ENCODE results near the gene BRSK1.

The BRSK1 gene

DNA sequence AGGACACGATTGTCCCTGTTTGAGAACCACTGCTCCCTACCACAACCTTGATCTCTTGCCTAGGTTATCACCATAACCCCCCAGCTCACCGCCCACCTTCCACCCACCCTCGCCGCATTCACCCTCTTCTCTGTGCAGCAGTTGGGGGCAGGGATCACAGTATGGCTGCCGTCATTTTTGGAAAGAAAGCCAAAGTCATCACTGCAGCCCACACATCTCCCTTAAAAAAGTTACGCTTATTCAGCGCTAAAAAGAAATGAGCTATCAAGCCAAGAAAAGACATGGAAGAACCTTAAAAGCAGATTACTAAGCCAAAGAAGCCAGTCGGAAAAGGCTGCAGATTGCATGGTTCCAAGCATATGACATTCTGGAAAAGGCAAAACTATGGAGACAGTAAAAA, 14.5 kb upstream of the BRSK1 start:
- DNase-seq (ENCODE audit: low read depth) = no peak
- no peak overlapping the region for H3K4me3 ChIP-seq (ENCODE audit: low read depth, low read length)

DNA sequence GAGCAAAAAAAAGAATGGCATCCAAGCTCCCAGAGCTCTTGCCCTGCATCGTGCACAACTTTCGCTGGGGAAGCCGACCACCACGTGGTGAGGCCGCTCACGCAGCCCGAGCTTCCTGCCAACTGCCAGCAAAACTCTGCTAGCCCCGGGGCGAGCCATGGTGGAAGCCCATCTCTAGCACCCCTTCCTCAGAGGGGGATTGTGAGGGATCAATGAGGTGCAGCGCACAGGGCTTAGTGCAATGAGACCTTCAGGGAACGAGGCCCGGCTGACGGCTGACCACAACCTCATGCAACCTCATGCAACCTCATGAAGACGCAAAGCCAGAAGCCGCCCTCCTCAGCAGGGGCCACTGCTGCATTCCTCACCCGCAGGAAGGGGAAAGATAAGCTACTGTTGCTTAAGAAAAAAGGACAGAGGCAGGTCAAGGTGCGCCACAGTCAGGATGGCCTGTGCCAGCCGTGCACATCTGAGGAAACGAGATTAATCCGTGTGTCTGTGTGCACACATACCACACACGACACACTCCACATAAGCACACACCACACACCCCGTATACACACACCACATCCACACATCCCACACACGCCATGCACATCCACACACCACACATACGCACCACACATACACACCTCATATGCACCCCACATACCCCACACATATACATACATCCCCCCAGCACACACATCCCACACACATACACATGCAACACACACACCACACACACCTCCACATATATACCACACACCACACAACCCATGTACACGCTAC, 13.4 kb upstream of the BRSK1 start:
- no peak overlapping the region for H3K4me3 ChIP-seq (ENCODE audit: low read depth, low read length)
- DNase-seq (ENCODE audit: low read depth) = no peak

DNA sequence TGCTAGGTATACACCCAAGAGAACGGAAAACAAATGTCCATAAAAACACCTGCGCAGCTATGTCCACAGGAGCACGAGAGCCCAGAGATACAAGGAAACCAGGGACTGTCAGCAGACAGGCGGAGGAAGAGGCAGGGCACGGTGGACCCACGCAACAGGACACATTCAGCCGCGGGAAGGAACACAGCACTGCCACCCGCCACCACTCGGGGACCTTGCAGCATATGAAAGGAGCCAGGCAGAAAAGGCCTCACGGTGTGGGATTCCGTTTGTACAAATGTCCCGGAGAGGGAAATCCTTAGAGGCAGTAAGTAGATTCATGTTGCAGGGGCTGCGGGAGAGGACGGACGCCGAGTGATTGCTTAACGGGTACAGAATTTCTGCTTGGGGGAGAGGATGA, 11.7 kb upstream of the BRSK1 start:
- no peak overlapping the region for H3K4me3 ChIP-seq (ENCODE audit: low read depth, low read length)
- DNase-seq (ENCODE audit: low read depth) = no peak

DNA sequence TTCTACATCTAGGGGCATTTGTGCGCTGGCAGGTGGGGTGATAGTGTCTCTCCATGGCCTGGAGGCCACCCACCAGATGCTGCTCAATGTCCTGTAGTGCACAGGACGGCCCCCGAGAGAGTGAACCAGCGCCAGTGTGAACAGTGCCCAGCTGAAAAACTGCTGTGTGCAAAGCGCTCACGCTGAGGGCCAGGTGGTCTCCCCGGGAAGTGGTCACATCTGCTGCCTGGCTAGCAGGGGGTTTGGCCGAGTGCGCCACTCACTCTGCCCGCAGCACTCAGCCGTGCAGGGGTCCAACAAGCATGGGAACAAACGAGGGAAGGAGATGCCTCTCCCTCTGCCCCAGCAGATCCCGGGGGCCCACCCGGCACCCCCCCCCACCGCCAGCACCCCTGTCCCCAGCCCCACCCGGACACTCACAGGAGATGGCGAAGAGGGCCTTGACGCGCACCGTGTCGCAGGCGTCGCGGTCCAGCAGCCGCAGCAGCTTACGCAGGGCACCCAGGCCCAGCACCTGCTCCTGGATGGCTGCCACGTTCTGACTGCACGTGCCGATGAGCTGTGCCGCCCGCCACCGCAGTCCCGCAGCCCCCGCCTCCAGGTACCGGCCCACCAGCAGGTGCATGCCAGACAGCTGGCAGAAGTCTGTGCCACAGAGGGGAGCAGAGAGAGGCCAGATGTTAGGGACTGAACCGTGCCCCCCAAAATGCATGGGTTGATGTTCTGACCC, 9.7 kb upstream of the BRSK1 start:
- H3K4me3 ChIP-seq (ENCODE audit: low read depth, low read length) = no peak overlapping the region
- DNase-seq (ENCODE audit: low read depth) = no peak

DNA sequence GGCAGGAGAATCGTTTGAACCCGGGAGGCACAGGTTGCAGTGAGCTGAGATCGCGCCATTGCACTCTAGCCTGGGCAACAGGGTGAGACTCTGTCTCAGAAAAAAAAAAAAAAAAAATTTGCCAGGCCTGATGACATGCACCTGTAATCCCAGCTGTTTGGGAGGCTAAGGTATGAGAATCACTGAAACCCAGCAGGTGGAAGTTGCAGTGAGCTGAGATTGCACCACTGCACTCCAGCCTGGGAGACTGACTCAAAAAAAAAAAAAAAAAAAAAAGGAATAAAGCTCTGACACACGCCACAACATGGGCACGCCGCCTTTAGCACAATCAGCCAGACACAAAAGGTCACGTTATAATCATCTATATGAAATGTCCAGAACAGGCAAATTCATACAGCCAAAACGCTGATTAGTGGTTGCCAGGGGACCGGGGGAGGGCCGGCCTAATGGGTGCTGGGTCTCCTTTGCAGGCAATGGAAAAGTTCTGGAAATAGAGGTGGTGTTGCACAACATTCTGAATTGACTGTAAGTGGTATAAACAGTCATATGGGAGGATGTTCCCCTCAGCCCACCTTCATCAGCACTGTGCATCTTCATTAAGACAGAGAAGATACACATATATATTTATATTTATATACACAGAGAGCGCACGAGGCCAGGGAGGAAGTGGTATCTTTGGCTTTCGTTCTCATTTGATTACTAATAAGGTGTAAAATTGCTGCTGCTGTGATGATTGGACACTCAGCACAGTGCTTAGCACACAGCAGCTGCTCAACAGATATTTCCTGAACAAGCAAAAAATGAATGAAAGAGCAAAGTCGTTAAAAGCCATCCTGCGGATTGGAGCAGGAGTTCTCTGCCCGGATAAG, 7.7 kb upstream of the BRSK1 start:
- no peak for DNase-seq (ENCODE audit: low read depth)
- H3K4me3 ChIP-seq (ENCODE audit: low read depth, low read length) = no peak overlapping the region

DNA sequence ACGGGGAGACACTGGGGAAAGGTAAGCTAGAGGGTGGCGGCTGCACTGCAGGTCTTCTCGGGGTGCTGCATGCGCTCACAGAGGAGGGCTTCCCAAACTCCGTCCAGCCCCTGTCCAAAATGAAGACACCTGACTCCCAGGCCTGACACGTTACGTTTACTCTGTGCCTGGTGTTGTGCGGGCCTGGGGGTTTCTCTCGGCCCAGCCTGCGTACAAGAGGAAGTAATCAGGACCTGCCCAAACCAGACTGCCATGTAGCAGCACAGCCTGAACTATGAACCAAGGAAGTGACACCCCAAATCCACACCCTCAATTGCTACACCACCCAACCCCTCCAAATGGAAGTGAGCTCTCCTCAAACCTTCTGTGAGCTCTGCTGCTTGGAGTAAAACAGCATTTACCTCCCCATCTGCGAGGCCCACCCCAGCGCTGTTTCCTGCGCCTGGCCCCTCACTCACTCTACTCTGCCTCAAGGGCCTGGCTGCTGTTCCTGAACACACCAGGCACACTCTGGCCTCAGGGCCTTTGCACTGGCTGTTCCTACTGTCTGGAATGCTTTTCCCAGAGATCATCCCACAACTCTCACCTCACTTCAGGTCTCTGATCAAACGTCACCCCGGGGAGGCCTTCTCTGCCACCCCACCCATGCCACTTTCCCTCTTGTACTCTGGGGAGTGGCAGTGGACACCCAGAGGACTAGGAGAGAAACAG, 6.9 kb upstream of the BRSK1 start:
- H3K4me3 ChIP-seq (ENCODE audit: low read depth, low read length) = no peak overlapping the region
- no peak for DNase-seq (ENCODE audit: low read depth)

DNA sequence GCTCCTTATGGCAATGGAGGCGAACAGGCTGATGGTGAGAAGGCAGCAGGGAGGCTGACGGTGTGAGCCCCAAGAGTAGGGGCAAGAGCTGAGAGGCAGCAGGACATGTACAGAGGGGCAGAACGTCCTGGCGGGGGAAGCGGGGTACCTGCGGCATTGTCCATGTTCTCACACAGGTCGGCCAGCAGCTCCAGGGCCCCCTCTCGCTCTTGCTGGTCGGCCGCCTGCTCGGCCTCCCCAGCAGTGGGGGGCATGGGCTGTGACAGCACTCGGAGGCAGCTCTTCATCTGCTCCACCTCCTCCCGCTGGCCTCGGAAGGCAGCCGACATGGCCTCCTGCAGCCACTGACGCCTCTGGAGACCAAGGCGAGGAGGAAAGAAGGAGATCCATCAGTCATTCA, 6.3 kb upstream of the BRSK1 start:
- no peak overlapping the region for H3K4me3 ChIP-seq (ENCODE audit: low read depth, low read length)
- no peak for DNase-seq (ENCODE audit: low read depth)

DNA sequence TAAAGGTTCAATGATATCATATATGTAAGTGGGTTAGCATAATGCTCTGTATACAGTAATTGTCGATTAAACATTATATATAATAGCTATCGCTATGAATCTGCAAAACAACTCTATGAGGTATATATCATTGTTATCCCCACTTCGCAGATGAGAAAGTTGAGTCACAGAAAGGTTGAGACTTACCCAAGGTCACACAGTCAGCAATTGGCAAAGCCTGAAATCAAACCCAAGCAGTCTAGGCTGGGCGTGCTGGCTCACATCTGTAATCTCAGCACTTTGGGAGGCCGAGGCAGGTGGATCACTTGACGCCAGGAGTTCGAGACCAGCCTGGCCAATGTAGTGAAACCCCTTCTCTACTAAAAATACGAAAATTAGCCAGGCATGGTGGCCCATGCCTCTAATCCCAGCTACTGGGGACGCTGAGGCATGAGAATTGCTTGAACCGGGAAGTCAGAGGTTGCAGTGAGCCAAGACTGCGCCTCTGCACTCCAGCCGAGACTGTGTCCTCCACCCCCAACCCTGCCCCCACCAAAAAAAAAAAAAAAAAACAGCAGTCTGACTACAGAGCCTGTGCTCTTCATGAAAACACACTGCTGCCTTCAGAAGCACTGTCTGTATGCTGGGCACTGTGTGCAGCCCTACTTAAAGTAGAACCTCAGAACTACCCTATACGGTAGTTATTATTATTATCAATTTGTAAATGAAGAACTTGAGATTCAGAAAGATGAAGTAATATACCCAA, 5.2 kb upstream of the BRSK1 start:
- peak overlapping the region; percentile 84 for H3K4me3 ChIP-seq (ENCODE audit: low read depth, low read length)
- no peak for DNase-seq (ENCODE audit: low read depth)

DNA sequence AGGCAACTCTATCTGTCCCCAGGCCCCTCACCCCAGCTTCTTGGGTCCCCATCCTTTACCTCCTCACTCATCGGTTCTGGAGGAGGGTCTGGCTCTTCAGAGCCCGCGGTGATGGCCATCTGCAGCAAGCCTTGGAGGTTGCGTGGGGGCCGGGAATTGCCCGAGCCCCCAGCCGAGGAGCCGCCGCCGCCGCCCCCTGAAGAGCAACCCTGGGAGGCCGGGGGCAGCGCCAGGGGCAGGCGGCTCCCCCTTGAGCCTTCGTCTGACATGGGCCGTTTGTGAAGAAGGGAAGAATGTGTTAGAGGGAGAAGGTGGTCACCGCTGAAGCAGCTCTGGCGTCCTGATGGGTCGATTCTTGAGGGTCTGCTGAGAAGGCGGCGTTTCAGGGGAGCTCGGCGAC, 4.5 kb upstream of the BRSK1 start:
- peak overlapping the region; percentile 84 for H3K4me3 ChIP-seq (ENCODE audit: low read depth, low read length)
- no peak for DNase-seq (ENCODE audit: low read depth)

DNA sequence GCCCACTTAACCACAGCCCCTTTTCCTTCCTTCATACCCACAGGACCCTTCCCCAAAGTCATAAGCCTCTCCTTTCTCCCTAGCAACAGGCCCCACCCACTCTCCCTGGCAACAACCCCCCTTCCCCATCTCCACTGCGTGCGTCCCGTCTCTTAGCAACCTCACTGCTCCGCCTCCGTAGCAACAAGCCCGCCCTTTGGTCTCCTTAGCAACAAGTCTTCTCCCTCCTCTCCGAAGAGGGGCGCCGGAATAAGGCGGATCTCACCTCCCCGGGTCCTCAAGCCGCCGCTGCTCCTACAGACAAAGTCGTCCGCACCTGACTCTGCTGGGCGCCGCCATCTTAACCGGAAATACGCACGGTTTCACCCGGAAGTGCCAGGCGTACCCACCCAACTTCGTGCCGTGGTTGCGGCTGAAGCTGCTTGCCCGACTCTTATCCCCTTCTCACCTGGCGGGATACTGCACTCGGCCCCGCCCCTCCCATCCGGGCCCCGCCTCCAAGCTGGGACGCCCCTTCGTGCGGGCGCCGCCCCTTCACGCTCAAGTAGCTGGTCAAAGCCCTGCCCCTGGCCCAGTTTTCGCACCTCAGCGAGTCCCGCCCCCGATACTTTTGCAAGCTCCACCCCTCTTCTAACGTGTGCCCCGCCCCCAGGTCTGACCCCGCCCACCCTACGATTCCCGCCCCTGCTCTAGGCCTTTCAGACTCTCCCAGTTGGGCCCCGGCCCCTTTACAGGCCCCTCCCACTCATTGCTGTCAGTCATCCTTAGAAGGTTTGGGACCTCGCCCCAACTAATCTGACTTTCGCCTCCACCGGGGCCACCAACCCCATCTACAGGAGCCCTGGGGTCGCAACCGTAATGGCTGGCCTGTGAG, 3.8 kb upstream of the BRSK1 start, which contains the start of gene HSPBP1:
Gene HSPBP1 (minus strand): TSS at position 341 of the 874 bp plus-strand sequence. CDS start 502 bp downstream, outside the sequence.
- H3K4me3 ChIP-seq (ENCODE audit: low read depth, low read length) = peak within 1 kb of the TSS; percentile 84
- peak; percentile 85 for DNase-seq (ENCODE audit: low read depth)

DNA sequence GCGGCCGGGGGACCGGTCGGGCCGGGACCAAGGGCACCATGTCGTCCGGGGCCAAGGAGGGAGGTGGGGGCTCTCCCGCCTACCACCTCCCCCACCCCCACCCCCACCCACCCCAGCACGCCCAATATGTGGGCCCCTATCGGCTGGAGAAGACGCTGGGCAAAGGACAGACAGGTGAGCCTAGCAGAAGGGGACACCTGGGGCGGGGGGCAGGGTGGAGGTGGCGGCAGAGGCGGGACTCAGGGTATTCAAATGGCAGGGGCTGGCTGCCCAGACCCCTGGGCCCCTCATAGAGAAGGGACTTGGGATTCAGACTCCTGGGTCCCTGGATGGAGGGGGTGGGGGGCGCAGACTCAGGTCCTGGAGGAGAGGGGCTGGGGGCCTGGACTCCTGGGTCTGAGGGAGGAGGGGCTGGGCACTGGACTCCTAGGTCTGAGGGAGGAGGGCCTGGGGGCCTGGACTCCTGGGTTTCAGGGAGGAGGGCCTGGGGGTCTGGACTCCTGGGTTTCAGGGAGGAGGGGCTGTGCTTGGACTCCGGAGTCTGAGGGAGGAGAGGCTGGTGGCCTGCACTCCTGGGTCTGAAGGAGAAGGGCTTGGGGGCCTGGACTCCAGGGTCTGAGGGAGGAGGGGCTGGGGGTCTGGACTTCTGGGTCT, 735 bp downstream of the BRSK1 start:
- H3K4me3 ChIP-seq (ENCODE audit: low read depth, low read length) = peak overlapping the region; percentile 53
- no peak for DNase-seq (ENCODE audit: low read depth)

DNA sequence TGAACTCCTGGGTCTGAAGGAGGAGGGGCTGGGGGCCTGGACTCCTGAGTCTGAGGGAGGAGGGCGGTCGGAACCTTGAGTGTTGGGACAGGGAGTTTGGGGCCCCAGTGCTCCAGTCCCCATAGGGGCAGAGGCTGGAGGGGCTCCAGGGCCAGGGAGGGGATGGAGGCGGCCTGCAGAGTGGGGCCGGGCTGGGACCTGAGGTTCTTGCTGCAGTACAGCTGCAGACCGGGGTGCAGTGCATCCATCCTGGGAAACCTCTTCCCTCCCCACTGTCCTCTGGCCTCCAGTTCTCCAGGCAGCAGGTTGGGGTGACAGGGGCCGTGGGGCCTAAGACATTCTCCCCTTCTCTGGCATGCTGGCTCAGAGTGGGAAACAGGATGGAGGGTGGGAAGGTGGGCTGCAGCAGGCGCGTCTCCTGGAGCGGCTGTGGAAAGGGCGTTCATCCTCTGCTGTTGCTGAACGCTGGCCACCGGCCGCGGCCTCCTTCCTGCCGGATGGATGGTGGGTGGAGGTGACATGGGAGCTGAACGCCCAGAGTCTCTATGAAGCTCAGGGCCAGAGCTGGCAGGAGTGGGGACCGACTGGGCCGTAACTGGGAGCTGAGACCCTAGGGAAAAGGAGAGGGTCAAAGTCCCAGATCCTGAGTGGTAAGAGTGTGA, 1.6 kb downstream of the BRSK1 start:
- no peak for DNase-seq (ENCODE audit: low read depth)
- peak overlapping the region; percentile 53 for H3K4me3 ChIP-seq (ENCODE audit: low read depth, low read length)

DNA sequence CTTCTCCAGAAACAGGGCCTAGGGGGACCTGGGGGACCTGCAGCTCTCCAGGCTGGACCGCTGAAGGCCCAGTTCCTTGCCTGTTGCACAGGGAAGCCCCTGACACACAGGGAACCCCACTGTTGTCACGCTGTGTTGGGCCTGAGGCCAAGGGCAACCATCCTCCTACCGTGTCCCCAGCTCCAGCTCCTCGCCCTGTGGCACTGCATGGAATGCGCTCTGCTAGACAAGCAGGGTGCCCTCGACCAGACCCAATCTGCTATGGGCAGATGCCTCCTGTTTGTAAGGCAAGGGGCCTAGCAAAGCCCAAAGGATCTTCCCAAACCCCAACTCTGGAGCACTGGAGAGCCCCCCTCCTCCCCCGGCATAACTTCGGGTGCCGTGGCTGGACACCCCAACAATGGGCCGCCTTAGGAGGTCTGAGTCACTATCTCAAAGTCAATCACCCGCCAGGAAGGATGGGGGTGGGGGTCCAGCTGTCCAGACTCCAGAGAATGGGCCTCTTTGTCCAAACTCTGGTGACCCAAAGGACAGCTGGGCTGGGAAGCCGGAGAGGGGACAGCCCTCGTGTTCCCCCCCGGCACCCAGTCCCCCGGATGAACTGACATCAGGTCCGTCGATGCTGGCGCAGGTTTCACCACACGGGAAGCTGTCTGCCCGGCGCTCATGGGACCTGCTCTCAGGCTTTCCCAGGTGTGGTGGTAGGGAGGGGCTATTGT, 3.7 kb downstream of the BRSK1 start:
- H3K4me3 ChIP-seq (ENCODE audit: low read depth, low read length) = no peak overlapping the region
- DNase-seq (ENCODE audit: low read depth) = no peak

DNA sequence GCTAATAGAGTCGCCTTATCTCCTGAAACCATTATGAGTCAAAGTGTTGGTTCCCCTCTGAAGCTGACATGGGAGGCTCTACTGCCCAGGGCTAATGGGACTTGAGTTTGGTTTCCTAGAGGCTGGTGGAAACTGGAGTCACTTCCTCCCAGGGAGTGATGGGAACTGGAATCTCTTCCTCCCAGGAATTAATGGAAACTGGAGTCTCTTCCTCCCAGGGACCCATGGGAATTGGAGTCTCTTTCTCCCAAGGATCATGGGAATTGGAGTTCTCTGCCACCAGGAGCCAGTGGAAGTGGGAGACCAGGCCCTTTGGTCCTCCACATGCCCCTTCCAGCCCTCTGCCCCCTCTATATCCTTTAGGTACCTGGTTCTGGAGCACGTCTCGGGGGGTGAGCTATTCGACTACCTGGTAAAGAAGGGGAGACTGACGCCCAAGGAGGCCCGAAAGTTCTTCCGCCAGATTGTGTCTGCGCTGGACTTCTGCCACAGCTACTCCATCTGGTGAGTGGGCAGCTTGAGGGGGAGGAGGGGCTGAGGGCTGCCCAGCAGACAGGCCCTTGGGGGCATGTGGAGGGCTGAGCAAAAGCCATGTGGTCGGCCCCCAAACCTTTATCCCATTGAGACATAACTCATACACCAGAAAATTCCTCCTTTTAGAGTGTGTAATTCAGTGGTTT, 5.5 kb downstream of the BRSK1 start:
- no peak overlapping the region for H3K4me3 ChIP-seq (ENCODE audit: low read depth, low read length)
- DNase-seq (ENCODE audit: low read depth) = no peak

DNA sequence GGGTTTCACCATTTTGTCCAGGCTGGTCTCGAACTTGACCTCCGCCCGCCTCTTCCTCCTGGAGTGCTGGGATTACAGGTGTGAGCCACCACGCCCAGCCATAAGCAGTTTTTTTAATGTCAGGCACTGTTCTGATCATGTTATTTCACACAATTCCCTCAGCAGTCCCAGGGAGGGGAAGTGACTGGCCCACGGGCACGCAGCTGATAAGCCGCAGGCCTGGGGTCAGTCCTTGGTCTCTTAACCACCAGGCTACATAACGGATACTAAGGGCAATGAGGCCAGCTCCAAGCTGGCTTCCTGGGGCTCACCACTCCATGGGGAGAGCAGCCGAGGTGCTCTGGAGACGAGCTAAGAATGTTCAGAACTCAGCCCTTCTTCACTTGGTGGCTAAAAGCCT, 13.5 kb downstream of the BRSK1 start:
- no peak for DNase-seq (ENCODE audit: low read depth)
- H3K4me3 ChIP-seq (ENCODE audit: low read depth, low read length) = no peak overlapping the region

DNA sequence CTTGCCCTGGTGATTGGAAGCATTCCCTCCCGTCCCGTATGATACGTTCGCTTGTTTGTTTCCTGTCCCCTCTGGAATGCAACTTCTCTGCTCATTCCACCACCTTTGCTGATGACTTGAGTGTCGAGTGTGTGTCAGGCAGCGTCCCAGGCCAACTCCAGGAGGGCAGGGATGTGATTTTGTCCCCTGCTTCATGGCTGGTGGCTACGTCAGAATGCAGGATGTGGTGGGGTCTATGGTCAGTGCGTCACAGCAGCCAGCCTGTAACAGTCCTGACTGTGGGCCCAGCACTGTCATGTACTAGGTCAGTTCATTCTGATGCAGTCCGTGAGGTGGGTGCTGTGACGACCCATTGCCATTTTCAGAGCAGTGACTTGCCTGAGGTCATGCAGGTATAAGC, 16.2 kb downstream of the BRSK1 start:
- no peak overlapping the region for H3K4me3 ChIP-seq (ENCODE audit: low read depth, low read length)
- no peak for DNase-seq (ENCODE audit: low read depth)

Data from skeletal muscle cell (primary cell).